ENCODE results near the gene CFAP73. TPM values are rescaled to one million over a fixed set of nuclear protein-coding genes. Genes with fewer than 3 reads are reported as not detected.

The CFAP73 gene
- total RNA-seq, 2 experiments from 2014 or later, result 0.55 to 0.65 TPM

DNA sequence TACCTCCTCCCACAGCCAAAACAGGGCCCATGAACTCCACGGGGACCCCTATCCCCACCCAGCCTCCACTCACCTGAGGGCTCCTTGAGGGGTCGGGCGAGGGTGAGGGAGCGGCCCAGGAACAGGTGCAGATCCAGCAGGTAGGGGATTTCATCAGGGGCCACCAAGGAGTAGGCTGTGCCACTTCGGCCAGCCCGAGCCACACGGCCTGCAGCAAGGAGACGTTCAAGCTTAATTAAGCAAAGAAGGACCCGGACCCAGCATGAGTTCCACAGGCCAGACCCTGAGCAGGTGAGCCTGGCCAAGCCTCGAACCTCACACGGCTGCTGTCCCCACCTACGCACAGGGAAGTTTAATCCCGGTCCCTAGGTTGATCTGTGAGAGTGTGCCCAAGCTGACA is 20.2 kb downstream of the CFAP73 start:
- H3K4me3 Mint-ChIP-seq, result no peak overlapping the region
- POLR2A ChIA-PET, result no interaction called here
- ATAC-seq (ENCODE audit: low read depth), result no peak
- peaks cover 17% of the 10 kb centered on the region for H3K36me3 Mint-ChIP-seq
- no peak for DNase-seq
- H3K27me3 Mint-ChIP-seq, result no peaks in the 10 kb centered on the region
- no peaks in the 10 kb centered on the region for H3K9me3 Mint-ChIP-seq
- no peak overlapping the region for H3K27ac Mint-ChIP-seq
- no peaks in the 10 kb centered on the region for H3K4me1 Mint-ChIP-seq

DNA sequence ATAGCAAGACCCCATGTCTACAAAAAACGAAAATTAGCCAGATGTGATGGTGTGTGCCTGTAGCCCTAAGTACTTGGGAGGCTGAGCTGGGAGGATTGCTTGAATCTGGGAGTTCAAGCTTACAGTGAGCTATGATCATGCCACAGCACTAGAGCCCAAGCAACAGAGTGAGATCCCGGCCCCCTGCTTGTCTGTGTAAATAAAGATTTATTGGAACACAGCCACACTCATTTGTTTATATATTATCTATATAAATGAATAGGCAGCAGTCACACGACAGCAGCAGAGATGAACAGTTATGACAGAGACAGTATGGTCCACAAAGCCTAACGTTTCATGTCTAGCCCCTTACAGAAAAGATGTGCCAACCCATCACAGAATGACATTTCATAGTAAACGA is 20.9 kb downstream of the CFAP73 start:
- Mint-ChIP-seq H3K36me3 (peaks cover 20% of the 10 kb centered on the region), H3K9me3 (no peaks in the 10 kb centered on the region), H3K4me3 (no peak overlapping the region), H3K4me1 (no peaks in the 10 kb centered on the region), H3K27me3 (no peaks in the 10 kb centered on the region), H3K27ac (no peak overlapping the region)
- DNase-seq, result no peak
- POLR2A ChIA-PET, result no interaction called here
- no peak for ATAC-seq (ENCODE audit: low read depth)

DNA sequence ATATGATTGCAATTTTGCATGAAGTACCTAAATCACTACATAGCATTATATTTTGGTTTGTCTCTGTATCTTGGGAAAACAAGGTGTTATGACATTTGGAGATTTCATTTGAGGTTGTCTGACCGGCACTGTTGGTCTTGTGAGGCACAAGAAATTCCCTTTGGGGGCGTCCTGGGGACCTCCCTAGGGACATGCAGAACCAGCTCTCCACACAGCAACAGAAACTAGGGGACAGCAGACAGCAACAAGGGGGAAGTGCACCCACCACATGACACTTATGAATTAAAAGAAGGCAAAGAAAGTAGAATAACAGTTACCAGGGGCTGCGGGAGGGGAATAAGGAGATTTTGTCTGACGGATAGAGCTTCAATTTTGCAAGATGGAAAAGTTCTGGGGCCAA is 21.4 kb downstream of the CFAP73 start:
- DNase-seq, result no peak
- Mint-ChIP-seq H3K36me3 (peaks cover 20% of the 10 kb centered on the region), H3K27me3 (no peaks in the 10 kb centered on the region), H3K4me1 (no peaks in the 10 kb centered on the region), H3K4me3 (no peak overlapping the region), H3K27ac (no peak overlapping the region), H3K9me3 (no peaks in the 10 kb centered on the region)
- POLR2A ChIA-PET, result no interaction called here
- ATAC-seq (ENCODE audit: low read depth), result no peak

DNA sequence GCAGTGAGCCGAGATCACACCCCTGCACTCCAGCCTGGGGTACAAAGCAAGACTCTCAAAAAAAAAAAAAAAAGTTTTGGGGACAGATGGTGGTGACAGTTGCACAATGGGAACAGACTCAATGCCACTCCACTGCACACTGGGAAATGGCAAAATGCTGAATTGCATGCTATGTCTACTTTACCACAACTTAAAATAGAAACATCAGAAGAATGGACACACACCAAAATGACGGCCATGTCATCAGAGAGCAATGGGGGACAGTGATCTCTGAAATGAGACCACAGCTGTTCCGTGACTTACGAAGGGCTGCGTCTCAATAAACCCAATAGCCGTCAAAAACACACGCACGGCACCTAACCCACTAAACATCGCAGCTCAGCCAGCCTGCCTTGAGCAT is 22.0 kb downstream of the CFAP73 start:
- H3K9me3 Mint-ChIP-seq, result no peaks in the 10 kb centered on the region
- no peak for ATAC-seq (ENCODE audit: low read depth)
- POLR2A ChIA-PET, result interaction anchor here (1.1 kb wide), 1 partner anchor 193 kb away, joined by 3 read pairs; the partner anchor contains the start of gene OAS2
- H3K36me3 Mint-ChIP-seq, result peaks cover 20% of the 10 kb centered on the region
- no peaks in the 10 kb centered on the region for H3K4me1 Mint-ChIP-seq
- H3K27me3 Mint-ChIP-seq, result no peaks in the 10 kb centered on the region
- no peak overlapping the region for H3K27ac Mint-ChIP-seq
- no peak overlapping the region for H3K4me3 Mint-ChIP-seq
- no peak for DNase-seq

DNA sequence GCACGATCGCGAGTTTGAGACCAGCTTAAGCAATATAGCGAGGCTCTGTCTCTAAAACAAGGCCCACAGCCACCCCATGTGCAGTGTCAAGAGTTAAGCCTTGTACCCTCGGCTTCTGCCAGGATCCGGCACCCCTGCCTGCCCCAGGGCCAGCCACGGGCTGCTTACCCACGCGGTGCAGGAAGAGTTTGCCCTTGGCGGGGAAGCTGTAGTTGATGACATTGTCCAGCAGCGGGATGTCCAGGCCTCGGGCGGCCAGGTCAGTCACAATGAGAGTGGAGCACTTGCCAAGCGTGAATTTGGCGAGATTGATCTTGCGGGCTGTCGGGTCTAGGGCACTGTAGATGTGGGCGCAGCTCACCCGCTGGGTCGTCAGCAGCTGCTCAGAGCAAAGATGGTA is 22.7 kb downstream of the CFAP73 start:
- DNase-seq (no peak), ATAC-seq (ENCODE audit: low read depth) (no peak)
- H3K36me3 Mint-ChIP-seq, result peaks cover 27% of the 10 kb centered on the region
- H3K4me3 Mint-ChIP-seq, result no peak overlapping the region
- no peaks in the 10 kb centered on the region for H3K27me3 Mint-ChIP-seq
- H3K9me3 Mint-ChIP-seq, result no peaks in the 10 kb centered on the region
- H3K27ac Mint-ChIP-seq, result peak overlapping the region; percentile 18
- POLR2A ChIA-PET, result interaction anchor here (1.1 kb wide), 1 partner anchor 194 kb away, joined by 3 read pairs; the partner anchor contains the start of gene OAS2
- H3K4me1 Mint-ChIP-seq, result no peaks in the 10 kb centered on the region

DNA sequence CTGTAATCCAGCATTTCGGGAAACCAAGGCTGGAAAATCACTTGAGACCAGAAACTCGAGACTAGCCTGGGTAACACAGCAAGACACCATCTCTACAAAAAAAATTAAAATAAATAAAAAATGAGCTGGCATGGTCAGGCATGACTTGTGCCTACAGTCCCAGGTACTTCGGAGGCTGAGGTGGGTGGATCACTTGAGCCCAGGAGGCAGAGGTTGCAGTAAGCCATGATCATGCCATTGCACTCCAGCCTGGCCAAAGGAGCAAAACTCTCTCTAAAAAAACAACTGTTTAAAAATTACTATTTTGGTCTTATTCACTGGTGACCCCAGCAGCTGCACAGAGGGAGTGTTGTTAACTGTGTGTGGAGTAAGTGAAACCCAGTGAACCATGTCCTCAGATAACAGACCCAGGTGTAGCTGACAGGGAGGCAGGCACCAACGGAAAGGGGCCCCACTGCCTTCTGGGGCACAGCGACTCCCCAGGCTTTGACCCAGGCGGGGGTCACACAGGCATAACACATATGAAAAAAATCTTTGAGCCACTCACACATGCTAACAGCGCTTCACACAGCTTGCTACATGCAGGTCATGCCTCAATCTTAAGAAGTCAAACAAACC is 23.7 kb downstream of the CFAP73 start:
- DNase-seq (no peak), ATAC-seq (ENCODE audit: low read depth) (no peak)
- no peaks in the 10 kb centered on the region for H3K27me3 Mint-ChIP-seq
- POLR2A ChIA-PET, result no interaction called here
- H3K4me1 Mint-ChIP-seq, result no peaks in the 10 kb centered on the region
- H3K9me3 Mint-ChIP-seq, result no peaks in the 10 kb centered on the region
- no peak overlapping the region for H3K27ac Mint-ChIP-seq
- H3K36me3 Mint-ChIP-seq, result peaks cover 37% of the 10 kb centered on the region
- H3K4me3 Mint-ChIP-seq, result no peak overlapping the region

DNA sequence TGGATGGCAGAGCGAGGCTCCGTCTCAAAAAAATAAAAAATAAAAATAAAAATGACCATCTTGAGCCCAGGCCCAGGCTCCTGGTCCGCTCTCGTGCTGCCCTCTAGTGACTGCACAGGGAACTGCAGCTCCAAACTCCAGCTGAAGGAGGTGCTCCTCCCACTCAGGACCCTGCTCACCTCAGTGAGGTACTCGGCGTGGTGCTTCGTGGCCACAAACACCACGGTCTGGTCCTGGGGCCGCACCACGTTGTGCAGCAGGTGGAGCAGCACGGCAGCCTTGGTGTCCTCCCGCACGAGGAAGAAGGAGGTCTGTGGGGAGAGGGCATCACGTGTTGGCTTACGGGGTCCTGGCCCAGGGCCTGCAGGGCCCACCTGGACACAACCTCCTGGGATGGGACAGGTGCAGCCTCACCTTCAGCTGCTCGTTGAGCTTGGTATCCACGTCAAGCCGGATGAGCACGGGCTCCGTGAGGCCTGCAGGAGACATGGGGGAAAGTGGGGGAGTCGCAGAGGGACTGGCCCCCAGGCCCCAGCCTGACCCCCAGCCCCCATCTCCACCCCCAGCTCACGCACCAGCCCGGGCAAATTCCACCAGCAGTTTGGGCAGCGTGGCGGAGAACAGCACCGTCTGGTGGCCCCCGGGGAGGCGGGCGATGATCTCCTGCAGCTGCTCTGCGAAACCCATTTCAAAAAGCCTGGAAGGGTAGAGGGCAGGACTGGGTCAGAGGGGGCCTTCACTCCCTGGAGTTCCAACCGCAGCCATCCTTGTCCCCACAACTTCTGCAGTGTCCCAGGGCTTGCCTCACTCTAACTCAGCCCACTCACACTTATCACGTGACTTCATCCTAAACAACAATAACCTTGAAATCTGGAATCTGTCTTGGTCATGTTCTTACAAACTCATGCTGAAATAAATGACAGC is 25.2 kb downstream of the CFAP73 start:
- ATAC-seq (ENCODE audit: low read depth), result peak; percentile 74
- Mint-ChIP-seq H3K27ac (no peak overlapping the region), H3K36me3 (peaks cover 39% of the 10 kb centered on the region), H3K27me3 (no peaks in the 10 kb centered on the region), H3K4me3 (no peak overlapping the region), H3K4me1 (no peaks in the 10 kb centered on the region), H3K9me3 (no peaks in the 10 kb centered on the region)
- POLR2A ChIA-PET, result interaction anchor here (0.6 kb wide), 1 partner anchor 146 kb away, joined by 3 read pairs; no protein-coding TSS in a partner anchor
- peak; percentile 82 for DNase-seq

DNA sequence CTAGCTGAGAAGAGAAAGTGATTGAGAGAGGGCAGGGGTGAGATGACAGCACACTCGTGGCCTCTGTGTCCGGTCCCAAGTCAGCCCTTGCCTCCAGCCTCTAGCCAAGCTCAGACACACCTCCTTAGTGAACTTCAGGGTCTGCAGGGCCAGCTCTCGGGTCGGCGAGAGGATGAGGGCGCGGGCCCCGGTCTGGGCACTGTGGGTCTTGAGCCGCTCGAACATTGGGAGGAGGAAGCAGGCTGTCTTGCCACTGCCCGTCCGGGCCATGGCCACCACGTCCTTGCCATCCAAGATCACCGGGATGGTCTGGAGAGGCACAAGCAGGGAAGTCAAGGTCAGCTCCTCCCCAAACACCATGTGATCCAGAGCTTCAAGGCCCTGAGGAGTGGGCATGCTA is 29.5 kb downstream of the CFAP73 start:
- Mint-ChIP-seq H3K36me3 (peaks cover 35% of the 10 kb centered on the region), H3K27ac (no peak overlapping the region), H3K4me3 (no peak overlapping the region), H3K27me3 (no peaks in the 10 kb centered on the region), H3K9me3 (no peaks in the 10 kb centered on the region), H3K4me1 (peaks cover 4% of the 10 kb centered on the region)
- DNase-seq, result no peak
- POLR2A ChIA-PET, result no interaction called here
- ATAC-seq (ENCODE audit: low read depth), result no peak

DNA sequence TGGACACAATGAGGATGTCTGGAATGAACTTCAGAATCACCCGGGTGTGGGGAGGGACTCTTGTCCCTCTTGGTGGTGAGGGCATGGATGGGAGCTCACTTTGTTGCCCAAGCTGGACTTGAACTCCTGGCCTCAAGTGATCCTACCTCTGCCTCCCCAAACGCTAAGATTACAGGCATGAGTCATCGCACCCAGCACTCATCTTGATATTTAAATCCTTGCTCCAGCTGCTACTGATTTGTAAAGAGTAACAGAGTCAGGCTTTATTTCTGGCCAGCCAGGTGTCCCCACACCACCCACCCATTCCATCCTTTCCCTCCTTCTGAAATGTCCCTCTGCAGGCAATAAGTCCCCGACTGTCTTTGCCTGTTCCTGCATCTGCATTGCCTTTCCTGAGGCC is 30.8 kb downstream of the CFAP73 start:
- POLR2A ChIA-PET, result no interaction called here
- no peak for DNase-seq
- peaks cover 31% of the 10 kb centered on the region for H3K36me3 Mint-ChIP-seq
- no peak overlapping the region for H3K27ac Mint-ChIP-seq
- H3K4me3 Mint-ChIP-seq, result no peak overlapping the region
- H3K27me3 Mint-ChIP-seq, result no peaks in the 10 kb centered on the region
- H3K4me1 Mint-ChIP-seq, result peaks cover 4% of the 10 kb centered on the region
- no peak for ATAC-seq (ENCODE audit: low read depth)
- H3K9me3 Mint-ChIP-seq, result no peaks in the 10 kb centered on the region

DNA sequence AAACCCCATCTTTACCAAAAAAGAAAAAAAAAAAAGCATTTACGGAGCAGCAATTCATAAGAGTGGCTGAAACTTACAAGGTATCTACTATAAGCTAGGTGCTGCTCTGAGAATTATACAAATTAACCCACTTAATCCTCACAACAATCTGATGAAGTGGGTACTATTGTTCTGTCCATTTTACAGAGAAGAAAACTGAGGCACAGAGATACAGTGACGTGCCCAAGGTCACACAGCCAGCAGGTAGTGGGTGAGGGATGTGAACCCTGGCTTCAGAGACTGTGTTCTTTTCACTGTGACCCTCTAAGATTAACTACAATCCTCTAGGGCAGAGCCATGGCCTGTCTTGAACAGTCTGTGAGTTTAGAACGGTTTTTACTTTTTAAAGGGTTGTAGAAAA is 32.5 kb downstream of the CFAP73 start:
- DNase-seq (no peak), ATAC-seq (ENCODE audit: low read depth) (no peak)
- Mint-ChIP-seq H3K27ac (no peak overlapping the region), H3K27me3 (no peaks in the 10 kb centered on the region), H3K4me3 (no peak overlapping the region), H3K4me1 (peaks cover 14% of the 10 kb centered on the region), H3K36me3 (peaks cover 29% of the 10 kb centered on the region), H3K9me3 (no peaks in the 10 kb centered on the region)
- POLR2A ChIA-PET, result interaction anchor here (1.0 kb wide), 1 partner anchor 222 kb away, joined by 3 read pairs; no protein-coding TSS in a partner anchor

DNA sequence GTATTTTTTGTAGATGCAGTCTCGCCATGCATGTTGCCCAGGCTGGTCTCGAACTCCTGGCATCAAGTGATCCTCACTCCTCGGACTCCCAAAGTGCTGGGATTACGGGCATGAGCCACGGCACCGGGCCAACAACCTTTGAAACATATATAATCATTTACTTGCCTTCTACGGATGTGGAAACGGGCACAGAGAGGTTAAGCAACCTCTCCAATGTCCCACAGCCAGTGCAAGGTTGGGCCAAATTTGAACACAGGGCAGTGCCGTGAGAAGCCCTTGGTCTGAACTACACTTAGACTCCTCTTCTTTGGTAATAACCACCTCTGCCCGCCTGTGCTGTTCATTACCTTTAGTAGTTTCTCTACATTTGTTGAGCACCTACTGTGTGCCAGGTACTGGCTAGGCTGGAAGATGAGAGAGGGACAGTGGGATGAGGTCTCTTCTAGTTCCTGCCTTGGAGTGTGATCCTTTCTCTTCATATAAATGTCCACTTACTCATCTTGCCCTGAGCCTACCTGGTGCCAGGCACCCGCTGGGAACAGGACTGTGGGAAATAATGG is 33.6 kb downstream of the CFAP73 start:
- Mint-ChIP-seq H3K4me3 (no peak overlapping the region), H3K9me3 (no peaks in the 10 kb centered on the region), H3K36me3 (peaks cover 21% of the 10 kb centered on the region), H3K27ac (peak overlapping the region; percentile 58), H3K27me3 (no peaks in the 10 kb centered on the region), H3K4me1 (peaks cover 19% of the 10 kb centered on the region)
- DNase-seq (no peak), ATAC-seq (ENCODE audit: low read depth) (no peak)
- POLR2A ChIA-PET, result interaction anchor here (1.0 kb wide), 1 partner anchor 223 kb away, joined by 3 read pairs; no protein-coding TSS in a partner anchor

DNA sequence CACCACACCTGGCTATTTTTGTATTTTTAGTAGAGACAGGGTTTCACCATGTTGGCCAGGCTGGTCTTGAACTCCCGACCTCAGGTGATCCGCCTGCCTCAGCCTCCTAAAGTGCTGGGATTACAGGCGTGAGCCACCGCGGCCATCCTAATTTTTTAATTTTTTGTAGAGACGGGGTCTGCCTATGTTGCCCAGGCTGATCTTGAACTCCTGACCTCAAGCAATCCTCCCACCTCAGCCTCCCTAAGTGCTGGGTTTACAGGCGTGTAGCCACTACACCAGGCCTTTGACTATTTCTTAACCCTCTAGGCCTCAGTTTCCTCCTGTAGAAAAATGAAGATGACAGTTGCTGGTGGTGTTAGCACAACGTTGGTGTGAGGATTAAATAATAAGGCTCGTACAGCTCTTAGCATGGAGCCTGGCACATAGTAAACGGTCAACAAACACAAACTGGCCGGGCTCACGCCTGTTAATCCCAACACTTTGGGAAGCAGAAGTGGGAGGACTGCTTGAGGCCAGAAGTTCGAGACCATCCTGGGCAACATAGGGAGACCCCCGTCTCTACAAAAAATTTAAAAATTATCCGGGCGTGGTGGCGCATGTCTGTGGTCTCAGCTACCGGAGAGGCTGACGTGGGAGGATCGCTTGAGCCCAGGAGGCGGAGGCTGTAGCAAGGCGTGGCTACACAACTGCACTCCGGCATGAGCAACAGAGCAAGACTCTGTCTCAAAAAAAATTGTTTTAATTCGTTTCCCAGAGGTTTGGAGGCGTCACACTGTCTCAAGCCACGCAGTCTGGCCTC is 34.8 kb downstream of the CFAP73 start:
- Mint-ChIP-seq H3K36me3 (peaks cover 18% of the 10 kb centered on the region), H3K4me3 (peak overlapping the region; percentile 89), H3K27me3 (no peaks in the 10 kb centered on the region), H3K9me3 (no peaks in the 10 kb centered on the region), H3K4me1 (peaks cover 22% of the 10 kb centered on the region), H3K27ac (peak overlapping the region; percentile 92)
- ATAC-seq (ENCODE audit: low read depth), result peak; percentile 70
- no peak for DNase-seq
- POLR2A ChIA-PET, result interaction anchor here (0.7 to 2.5 kb wide), 3 partner anchors 38 to 151 kb away, joined by 3 to 16 read pairs (median 5); partner anchors contain the start of genes SLC8B1 and TPCN1

DNA sequence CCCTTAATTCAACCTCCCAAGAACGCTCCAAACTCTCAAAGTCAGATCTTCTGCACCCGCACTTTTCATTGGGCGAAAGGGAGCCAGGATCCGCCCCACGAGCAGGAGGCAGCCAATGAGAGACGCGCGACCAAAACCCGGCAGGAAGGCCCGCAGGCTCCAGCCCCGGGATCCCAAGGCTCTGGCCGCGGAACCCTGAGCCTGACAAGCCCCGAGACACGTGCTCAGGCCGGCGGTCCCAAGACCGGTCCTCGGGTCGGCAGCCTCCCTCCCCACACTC is 35.3 kb downstream of the CFAP73 start:
- H3K27ac Mint-ChIP-seq, result peak overlapping the region; percentile 92
- POLR2A ChIA-PET, result interaction anchor here (0.6 to 2.5 kb wide), 6 partner anchors 11 to 123 kb away, joined by 3 to 16 read pairs (median 4); partner anchors contain the start of gene TPCN1
- peaks cover 19% of the 10 kb centered on the region for H3K36me3 Mint-ChIP-seq
- H3K9me3 Mint-ChIP-seq, result no peaks in the 10 kb centered on the region
- H3K27me3 Mint-ChIP-seq, result no peaks in the 10 kb centered on the region
- ATAC-seq (ENCODE audit: low read depth), result peak; percentile 87
- DNase-seq, result no peak
- peak overlapping the region; percentile 89 for H3K4me3 Mint-ChIP-seq
- peaks cover 22% of the 10 kb centered on the region for H3K4me1 Mint-ChIP-seq

Measured in activated naive CD8-positive, alpha-beta T cell treated with anti-CD3 and anti-CD28 coated beads, Interleukin-2, amount 10 ng/mL, durations not matched to agents 7 days and 5 days (primary cell).